ENCODE data around the gene MYO16.

GRCh38 chr13:108680011-108680410 lies 50.6 kb downstream of the MYO16 start:
- TF ChIP-seq CTCF (IDR thresholded peaks at IDR 0.05; ENCODE audit: insufficient read depth, low read length, poor library complexity, severe bottlenecking) = no peak
- TF ChIP-seq EZH2phosphoT487 (conservative IDR thresholded peaks at IDR 0.05; ENCODE audit: low read length) = no peak
